Stromal cell of bone marrow (primary cell): ENCODE data around the gene CD3E.
"Not testable (repeated sequence)": the region's sequence is repeated elsewhere in the genome, so short reads cannot be mapped to it uniquely, and the experiment has no call there.

Experiments used
- DNase-seq: peaks from one replicate; pipeline ENCODE4 v3.0.0-alpha.2; 2012; ENCODE audit warnings: low read depth

Gene CD3E

GRCh38 chr11:118291477-118292135, 12.9 kb upstream of the CD3E start:
- DNase-seq: no peak

DNA sequence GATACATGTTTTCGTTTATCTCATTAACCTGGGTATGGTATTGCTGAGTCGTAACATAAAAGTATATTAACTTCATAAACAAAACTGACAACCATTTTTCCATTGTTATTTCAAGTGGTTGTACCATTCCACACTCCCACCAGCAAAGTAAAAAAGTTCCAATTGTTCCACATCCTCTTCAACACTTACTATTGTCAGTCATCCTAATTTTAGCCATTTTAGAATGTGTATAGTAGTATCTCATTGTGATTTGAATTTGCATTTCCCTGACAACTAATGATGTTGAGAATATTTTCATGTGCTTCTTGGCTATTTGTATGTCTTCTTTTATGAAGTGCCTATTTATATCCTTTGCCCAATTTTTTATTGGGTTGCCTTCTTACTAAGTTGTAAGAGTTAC, 10.5 kb upstream of the CD3E start:
- no peak for DNase-seq

GRCh38 chr11:118295199-118295598, 9.3 kb upstream of the CD3E start:
- DNase-seq: no peak

GRCh38 chr11:118295815-118296454, 8.6 kb upstream of the CD3E start:
- no peak for DNase-seq

GRCh38 chr11:118301600-118302195, 2.8 kb upstream of the CD3E start:
- DNase-seq: no peak

DNA sequence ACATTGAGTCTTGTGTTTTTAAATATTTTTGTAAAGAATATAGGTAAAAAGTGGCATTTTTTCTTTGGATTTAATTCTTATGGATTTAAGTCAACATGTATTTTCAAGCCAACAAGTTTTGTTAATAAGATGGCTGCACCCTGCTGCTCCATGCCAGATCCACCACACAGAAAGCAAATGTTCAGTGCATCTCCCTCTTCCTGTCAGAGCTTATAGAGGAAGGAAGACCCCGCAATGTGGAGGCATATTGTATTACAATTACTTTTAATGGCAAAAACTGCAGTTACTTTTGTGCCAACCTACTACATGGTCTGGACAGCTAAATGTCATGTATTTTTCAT, 333 bp upstream of the CD3E start:
- no peak for DNase-seq

DNA sequence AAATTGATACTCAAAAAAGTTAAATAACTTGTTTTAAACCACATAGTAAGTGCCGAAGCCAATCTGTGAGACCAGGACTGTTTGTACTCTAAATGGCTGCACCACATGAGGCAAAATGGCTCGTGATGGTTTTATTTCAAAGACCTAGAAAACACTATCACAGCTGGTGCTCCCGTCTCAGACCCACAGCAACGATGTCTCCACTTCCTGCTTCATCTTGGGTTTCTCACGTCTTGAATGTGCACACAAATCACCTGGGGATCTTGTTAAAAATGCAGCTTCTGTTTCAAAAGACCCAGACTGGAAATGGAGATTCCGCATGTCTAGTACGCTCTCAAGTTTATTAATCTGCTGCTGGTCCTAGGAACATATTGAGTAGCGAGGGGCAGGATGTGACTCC, 1.2 kb downstream of the CD3E start:
- DNase-seq: no peak

DNA sequence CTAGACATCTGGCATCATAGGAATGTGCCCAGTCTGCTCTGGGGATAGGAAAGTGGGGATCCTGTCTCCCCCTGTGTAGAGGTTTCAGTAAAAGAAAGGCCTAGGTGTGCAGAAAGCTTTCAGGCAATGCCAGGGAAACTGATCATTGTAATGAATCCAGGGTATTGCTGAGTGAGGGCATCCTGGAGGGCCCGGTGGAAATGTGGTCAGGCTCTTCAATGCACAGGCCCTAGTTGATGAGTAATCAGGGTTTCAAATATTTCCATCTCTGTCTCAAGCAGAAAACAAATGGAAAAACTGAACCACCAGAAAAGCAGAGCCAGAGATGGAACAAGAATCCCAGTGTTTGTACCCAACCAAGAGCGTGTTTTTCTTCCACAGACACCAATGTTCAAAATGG, 2.0 kb downstream of the CD3E start:
- no peak for DNase-seq

GRCh38 chr11:118308995-118309528, 4.5 kb downstream of the CD3E start:
- DNase-seq: not testable (repeated sequence)

DNA sequence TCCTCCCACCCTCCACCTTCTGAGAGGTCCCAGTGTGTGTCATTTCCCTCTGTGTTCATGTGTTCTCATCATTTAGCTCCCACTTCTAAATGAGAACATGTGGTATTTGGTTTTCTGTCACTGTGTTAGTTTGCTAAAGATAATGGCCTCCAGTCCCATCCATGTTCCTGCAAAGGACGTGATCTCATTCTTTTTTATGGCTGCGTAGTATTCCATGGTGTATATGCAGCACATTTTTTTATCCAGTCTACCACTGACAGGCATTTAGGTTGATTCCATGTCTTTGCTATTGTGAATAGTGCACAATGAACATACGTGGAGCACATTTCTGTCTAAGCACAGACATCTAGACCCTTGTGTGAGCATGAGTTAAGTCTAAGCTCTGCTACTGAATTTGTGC, 5.7 kb downstream of the CD3E start:
- no peak for DNase-seq

DNA sequence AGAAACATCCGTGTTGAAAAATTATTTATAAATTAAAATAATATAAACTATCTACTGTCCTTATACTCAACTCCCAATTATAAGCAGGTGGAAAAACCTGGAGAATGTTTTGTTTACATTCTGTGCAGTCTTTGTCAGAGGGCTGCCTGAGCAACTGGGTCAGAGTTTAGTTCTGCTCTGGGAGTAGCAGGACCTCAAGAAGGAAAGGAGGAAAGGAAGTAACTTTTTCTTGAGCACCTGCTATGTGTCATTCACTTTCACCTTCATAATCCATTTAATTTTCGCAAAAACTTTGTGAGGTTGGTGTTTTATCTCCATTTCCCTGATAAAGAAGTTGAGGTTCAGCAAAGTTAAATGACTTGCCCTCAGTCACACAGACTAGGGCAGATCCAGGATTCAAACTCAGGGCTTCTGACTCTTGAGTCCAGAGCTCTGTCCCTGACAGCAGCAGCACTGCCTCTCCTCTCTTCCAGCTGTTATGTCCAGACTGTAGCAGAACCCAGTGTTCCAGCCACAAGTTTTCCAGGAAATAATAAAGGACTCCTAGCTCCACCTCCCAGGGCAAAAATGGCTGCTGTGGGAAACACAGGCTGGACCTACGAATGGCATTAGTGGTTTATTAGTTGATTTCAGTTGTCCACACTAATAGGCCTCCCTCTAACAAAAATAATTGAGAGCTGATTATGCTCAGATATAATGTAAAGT, 6.4 kb downstream of the CD3E start:
- DNase-seq: no peak

DNA sequence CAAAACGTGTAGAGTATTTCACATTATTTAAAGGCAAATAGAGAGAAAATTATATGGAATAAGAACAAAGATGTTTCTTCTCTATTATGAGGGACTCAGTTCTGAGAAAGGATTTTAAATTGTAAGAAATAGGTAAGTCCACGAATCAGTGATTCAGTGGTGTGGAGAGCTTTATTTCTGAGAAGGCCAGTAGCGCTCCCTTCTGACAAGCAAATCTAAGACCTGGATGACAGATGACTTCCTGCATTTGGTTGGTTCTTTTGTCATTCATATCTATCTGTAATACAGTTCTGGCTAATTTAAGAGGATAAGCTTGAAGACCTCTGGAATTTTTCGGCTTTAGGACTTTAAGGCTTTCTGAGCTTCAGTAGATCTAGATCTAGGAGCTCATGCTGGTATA, 7.0 kb downstream of the CD3E start:
- DNase-seq: no peak

DNA sequence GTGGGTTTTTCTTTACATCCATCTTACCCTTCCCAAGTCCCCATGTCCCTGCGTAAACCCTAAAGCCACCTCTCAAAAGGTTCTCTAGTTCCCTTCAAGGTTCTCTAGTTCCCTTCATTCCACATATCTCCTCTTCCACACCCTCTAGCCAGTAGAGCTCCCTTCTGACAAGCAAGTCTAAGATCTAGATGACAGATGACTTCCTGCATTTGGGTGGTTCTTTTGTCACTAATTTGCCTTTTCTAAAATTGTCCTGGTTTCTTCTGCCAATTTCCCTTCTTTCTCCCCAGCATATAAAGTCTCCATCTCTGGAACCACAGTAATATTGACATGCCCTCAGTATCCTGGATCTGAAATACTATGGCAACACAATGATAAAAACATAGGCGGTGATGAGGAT, 7.8 kb downstream of the CD3E start:
- no peak for DNase-seq

DNA sequence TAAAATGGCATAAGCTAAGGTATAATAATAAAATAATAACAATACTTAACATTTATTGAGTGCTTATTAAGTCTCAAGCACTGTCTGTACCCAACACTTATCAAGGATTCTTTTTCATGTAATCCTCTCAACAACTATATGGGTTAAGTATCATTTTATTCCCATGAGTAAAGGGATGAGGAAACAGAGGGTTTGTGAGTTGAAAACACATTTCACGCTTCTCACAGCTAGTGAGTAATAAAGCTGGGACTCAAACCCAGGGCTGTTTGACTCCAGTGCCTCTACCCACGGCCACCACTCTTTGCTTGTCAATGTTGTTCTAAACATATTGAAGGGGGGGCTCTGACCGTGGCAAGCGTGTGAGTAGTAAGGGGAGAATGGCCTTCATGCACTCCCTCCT, 8.7 kb downstream of the CD3E start:
- DNase-seq: no peak

- DNase-seq: no peak
Measured at GRCh38 chr11:118314988-118315411, 10.5 kb downstream of the CD3E start.

DNA sequence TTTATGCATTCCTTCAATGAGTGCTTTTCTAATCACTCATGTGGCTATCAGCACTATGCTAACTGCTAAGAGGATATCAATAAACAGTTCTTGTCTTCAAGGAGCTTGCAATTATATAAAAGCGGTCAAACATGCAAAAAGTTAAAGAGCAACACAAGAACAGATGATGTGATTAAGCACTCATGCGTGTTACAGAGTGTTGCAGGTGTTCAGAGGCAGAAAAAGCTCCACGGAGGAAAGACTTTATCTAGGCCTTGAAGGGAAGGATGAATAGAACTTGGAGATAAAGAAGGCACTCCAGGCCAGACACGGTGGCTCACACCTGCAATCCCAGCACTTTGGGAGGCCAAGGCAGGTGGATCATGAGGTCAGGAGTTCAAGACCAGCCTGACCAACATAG, 13.6 kb downstream of the CD3E start:
- no peak for DNase-seq

- no peak for DNase-seq
Measured at GRCh38 chr11:118318581-118319336, 14.2 kb downstream of the CD3E start.

- DNase-seq: no peak
Measured at GRCh38 chr11:118319337-118319707, 14.8 kb downstream of the CD3E start.

- DNase-seq: no peak
Measured at GRCh38 chr11:118320515-118320914, 16.0 kb downstream of the CD3E start.

DNA sequence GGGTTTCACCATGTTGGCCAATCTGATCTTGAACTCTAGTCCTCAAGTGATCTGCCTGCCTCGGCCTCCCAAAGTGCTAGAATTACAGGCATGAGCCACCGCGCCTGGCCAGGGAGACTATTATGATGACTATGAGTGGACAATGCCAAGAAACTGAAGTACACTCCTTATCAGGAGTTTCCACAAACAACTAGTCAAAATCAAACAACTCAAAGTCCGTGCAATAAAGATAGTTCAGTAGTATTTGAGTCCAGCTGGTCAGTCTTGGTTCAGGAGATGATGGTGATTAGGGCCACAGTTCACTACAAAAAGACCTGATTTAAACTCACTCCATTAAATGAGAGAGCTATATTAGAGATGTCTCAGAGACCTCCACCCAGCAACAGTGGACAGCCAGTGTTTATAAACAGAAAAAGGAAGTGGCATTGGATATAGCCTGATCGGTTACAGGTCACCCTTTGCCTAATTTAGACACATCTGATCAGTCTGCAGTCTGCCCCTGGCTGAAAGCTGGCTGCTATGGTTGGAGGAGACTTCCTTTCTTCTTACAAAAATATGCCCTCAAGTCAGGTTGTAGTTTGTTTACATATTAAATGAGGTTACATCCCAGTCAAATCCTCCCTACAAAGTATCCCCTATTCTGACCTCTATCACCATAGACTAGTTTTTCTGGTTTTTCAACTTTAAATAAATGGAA, 17.0 kb downstream of the CD3E start:
- DNase-seq: no peak

DNA sequence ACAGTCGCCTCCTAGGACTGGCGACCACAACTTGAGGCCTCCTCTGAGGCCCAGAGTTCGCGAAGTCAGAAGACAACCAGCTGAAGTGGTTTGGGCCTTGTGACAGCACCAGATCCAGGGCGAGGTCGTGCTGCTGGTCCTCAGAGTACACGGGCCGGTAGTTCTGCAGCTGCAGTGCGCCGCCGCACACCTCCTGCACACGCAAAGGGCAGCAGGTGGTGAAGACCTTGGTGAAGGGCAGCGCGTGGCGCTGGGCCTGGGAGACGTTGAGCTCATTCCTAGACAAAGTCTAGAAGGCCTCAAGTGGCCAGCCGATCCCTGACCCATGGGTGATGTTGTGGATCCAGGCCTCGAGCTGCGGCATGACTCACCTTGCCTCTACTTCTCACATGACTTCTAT, 18.2 kb downstream of the CD3E start:
- no peak for DNase-seq

- DNase-seq: no peak
Measured at GRCh38 chr11:118325283-118325682, 20.8 kb downstream of the CD3E start.
